IPS-18c (cell line): ENCODE measurements around the gene TP53AIP1.

Experiments used
- H3K4me3 ChIP-seq: 2 replicates; pipeline ENCODE4 v1.7.0; 2013; ENCODE audit warnings: low read depth, mild to moderate bottlenecking, low read length, moderate library complexity; ENCODE audit not compliant: insufficient read depth
- H3K9me3 ChIP-seq: one replicate; pipeline ENCODE4 v1.6.1; 2013; ENCODE audit warnings: mild to moderate bottlenecking, low read length, moderate library complexity; ENCODE audit not compliant: control insufficient read depth, insufficient read depth

The TP53AIP1 gene

GRCh38 chr11:128903248-128904061 lies 39.2 kb downstream of the TP53AIP1 start:
- Histone ChIP-seq H3K4me3 (peak overlapping the region; percentile 38), H3K9me3 (peaks cover 5% of the 10 kb centered on the region)

GRCh38 chr11:128902515-128903066 lies 40.1 kb downstream of the TP53AIP1 start:
- peaks cover 5% of the 10 kb centered on the region for H3K9me3 ChIP-seq
- H3K4me3 ChIP-seq, result no peak overlapping the region; the same call in 1 of the 2 replicates

- Histone ChIP-seq H3K9me3 (peaks cover 2% of the 10 kb centered on the region), H3K4me3 (peak overlapping the region; percentile 10; the same call in 1 of the 2 replicates)
Observed at GRCh38 chr11:128901653-128902514, 40.8 kb downstream of the TP53AIP1 start.

GRCh38 chr11:128900468-128900867 lies 42.2 kb downstream of the TP53AIP1 start:
- no peak overlapping the region for H3K4me3 ChIP-seq
- H3K9me3 ChIP-seq, result peaks cover 2% of the 10 kb centered on the region

DNA sequence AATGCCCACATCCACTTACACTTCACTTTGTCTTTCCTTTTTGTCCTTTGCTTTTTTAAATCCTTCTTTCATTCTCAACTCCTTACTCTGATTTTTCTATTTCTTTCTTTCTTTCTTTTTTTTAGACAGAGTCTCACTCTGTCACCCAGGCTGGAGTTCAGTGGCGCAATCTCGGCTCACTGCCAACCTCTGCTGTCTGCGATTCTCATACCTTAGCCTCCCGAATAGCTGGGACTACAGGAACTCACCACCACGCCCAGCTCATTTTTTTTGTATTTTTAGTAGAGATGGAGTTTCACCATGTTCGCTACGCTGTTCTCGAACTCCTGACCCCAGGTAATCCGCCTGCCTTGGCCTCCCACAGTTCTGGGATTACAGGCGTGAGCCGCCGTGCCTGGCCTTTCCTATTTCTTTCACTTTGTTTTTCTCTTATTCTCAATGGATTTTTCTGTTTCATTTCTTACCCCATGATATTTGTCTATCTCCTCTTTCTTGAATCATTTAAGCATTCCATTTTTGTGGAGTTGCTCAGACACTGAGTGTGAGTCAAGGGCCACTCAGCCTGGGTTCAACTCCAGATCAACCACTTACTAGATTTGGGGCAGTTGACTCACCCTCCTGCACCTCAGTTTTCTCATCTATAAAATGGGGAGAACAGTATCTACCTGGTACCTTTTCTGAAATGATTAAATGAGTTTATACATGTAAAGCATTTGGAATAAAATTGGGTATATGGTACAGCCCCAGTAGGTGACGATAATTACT lies 43.9 kb downstream of the TP53AIP1 start:
- Histone ChIP-seq H3K4me3 (no peak overlapping the region), H3K9me3 (no peaks in the 10 kb centered on the region)

GRCh38 chr11:128897826-128898225 lies 44.8 kb downstream of the TP53AIP1 start:
- Histone ChIP-seq H3K9me3 (no peaks in the 10 kb centered on the region), H3K4me3 (no peak overlapping the region)

- Histone ChIP-seq H3K4me3 (no peak overlapping the region), H3K9me3 (no peaks in the 10 kb centered on the region)
Observed at GRCh38 chr11:128896356-128896755, 46.3 kb downstream of the TP53AIP1 start.

- H3K4me3 ChIP-seq, result no peak overlapping the region
- H3K9me3 ChIP-seq, result no peaks in the 10 kb centered on the region
Observed at GRCh38 chr11:128895526-128895925, 47.1 kb downstream of the TP53AIP1 start.

GRCh38 chr11:128894685-128895084 lies 48.0 kb downstream of the TP53AIP1 start:
- no peaks in the 10 kb centered on the region for H3K9me3 ChIP-seq
- no peak overlapping the region for H3K4me3 ChIP-seq

- Histone ChIP-seq H3K4me3 (no peak overlapping the region), H3K9me3 (no peaks in the 10 kb centered on the region)
Observed at GRCh38 chr11:128894286-128894681, 48.4 kb downstream of the TP53AIP1 start.

- Histone ChIP-seq H3K4me3 (no peak overlapping the region), H3K9me3 (no peaks in the 10 kb centered on the region)
Observed at GRCh38 chr11:128893578-128894285, 48.9 kb downstream of the TP53AIP1 start.

GRCh38 chr11:128892866-128893565 lies 49.7 kb downstream of the TP53AIP1 start:
- no peak overlapping the region for H3K4me3 ChIP-seq
- no peaks in the 10 kb centered on the region for H3K9me3 ChIP-seq

- H3K4me3 ChIP-seq, result no peak overlapping the region; the same call in 1 of the 2 replicates
- no peaks in the 10 kb centered on the region for H3K9me3 ChIP-seq
Observed at GRCh38 chr11:128891913-128892398, 50.7 kb downstream of the TP53AIP1 start.

DNA sequence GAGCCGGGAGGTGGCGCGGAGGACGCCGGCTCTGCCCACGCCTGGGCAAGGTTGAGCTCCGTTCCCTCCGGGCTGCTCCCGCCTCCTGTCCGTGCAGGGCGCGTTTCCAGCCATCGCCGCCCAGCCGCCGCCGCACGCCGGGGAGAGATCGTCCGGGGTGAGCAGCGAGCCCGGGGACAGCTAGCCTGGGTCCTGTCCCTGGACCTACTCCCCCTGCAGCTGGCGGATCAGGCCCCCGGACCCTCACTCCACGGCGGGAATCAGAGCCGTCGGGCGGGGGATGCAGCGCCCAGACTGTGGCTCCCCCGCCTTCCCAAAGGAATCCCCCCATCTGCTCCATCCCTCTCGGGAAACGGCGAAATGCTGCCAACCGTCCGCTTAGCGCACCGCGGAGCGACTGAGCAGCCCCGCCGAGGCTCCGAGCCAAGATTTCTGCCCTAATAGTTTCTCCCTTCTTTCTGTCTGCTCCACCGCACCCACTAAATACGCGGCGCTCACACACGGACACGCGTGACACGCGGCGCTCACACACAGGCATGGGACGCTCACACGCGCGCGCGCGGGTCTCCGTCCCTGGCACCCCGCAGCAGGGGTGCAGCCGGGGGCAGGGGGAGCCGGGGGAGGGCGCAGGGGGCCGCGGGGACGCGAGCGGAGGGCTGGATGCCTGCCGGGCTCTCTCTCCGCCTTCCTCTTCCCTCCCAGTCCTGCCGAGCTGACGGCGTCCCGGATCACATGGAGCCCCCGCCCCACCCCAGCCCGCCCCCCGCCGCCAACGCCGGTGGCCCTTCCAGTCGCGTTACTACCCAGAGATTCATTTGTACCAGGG lies 51.9 kb downstream of the TP53AIP1 start, which contains the start of gene KCNJ5:
TSS of gene KCNJ5 (plus strand) at position 814 of the 826 bp plus-strand sequence. CDS start 19,918 bp downstream, outside the sequence.
- no peaks in the 10 kb centered on the region for H3K9me3 ChIP-seq
- peak within 1 kb of the TSS; percentile 55 for H3K4me3 ChIP-seq

- H3K9me3 ChIP-seq, result no peaks in the 10 kb centered on the region
- peak overlapping the region; percentile 55 for H3K4me3 ChIP-seq
Observed at GRCh38 chr11:128890216-128890542, 52.5 kb downstream of the TP53AIP1 start.
